CD14-positive monocyte (primary cell): ENCODE results near the gene XPO5. TPM values are rescaled to one million over a fixed set of nuclear protein-coding genes. Genes with fewer than 3 reads are reported as not detected.

Experiments
- DNase-seq, 3 donors: peaks; one replicate each; pipeline ENCODE4 v3.0.0-alpha.2; 2011 to 2022
- H2AFZ ChIP-seq: 2 replicates; pipeline ENCODE4 v1.6.0; 2012; ENCODE audit warnings: mild to moderate bottlenecking, low read depth, low read length, inconsistent platforms; ENCODE audit not compliant: insufficient read depth, poor library complexity, severe bottlenecking
- H3K27ac ChIP-seq, 2 donors: 1 replicate in 1 of 2; 2 replicates in 1 of 2; pipeline ENCODE4 v1.5.1; 2012 to 2013; ENCODE audit warnings: low read length in 2 of 2, control low read depth in 1 of 2, inconsistent platforms in 1 of 2, low read depth in 1 of 2, mild to moderate bottlenecking in 1 of 2
- H3K27me3 ChIP-seq, 2 donors: one replicate each; pipeline versions ENCODE4 v1.6.0 to v1.6.1; 2011 to 2013; ENCODE audit warnings: low read length in 2 of 2; ENCODE audit not compliant: control insufficient read depth in 2 of 2, insufficient read depth in 2 of 2
- H3K36me3 ChIP-seq, 2 donors: replicated peaks in 1 of 2; 1 replicate in 1 of 2; 2 replicates in 1 of 2; pipeline versions ENCODE4 v1.5.1 to v1.6.1; 2012 to 2013; ENCODE audit warnings: low read length in 2 of 2, control low read depth in 1 of 2, inconsistent platforms in 1 of 2, mild to moderate bottlenecking in 1 of 2; ENCODE audit not compliant: insufficient read depth in 2 of 2, control insufficient read depth in 1 of 2
- H3K4me1 ChIP-seq, 2 donors: 1 replicate in 1 of 2; 2 replicates in 1 of 2; pipeline versions ENCODE4 v1.5.1 to v1.6.1; 2012 to 2013; ENCODE audit warnings: low read length in 2 of 2, control low read depth in 1 of 2, inconsistent platforms in 1 of 2, mild to moderate bottlenecking in 1 of 2, moderate library complexity in 1 of 2; ENCODE audit not compliant: insufficient read depth in 2 of 2, control insufficient read depth in 1 of 2
- H3K4me2 ChIP-seq: replicated peaks from 2 replicates; pipeline ENCODE3; 2012; ENCODE audit warnings: low read length, moderate library complexity, mild to moderate bottlenecking; ENCODE audit not compliant: poor library complexity, severe bottlenecking; ENCODE audit errors: extremely low read depth
- H3K4me3 ChIP-seq, 3 experiments: fragments of 200-600 bp in 1 of 3; sonication (generic) in 1 of 3; replicated peaks in 1 of 3; 1 replicate in 2 of 3; 2 replicates in 1 of 3; pipeline ENCODE4 v1.5.1; 2011 to 2013; ENCODE audit warnings: low read length in 3 of 3, mild to moderate bottlenecking in 3 of 3, control low read depth in 2 of 3, low read depth in 2 of 3, inconsistent platforms in 1 of 3, moderate library complexity in 1 of 3
- H3K79me2 ChIP-seq: 2 replicates; pipeline ENCODE4 v1.6.0; 2012; ENCODE audit warnings: mild to moderate bottlenecking, control low read depth, inconsistent platforms, low read length, moderate library complexity; ENCODE audit not compliant: insufficient read depth
- H3K9ac ChIP-seq: 2 replicates; pipeline ENCODE4 v1.6.0; 2017; ENCODE audit warnings: low read length, mild to moderate bottlenecking; ENCODE audit not compliant: insufficient read depth, poor library complexity, severe bottlenecking
- H3K9me3 ChIP-seq, 2 donors: replicated peaks in 1 of 2; 1 replicate in 1 of 2; 2 replicates in 1 of 2; pipeline versions ENCODE4 v1.5.1 to v1.6.1; 2012 to 2013; ENCODE audit warnings: low read length in 2 of 2, control low read depth in 1 of 2; ENCODE audit not compliant: control insufficient read depth in 1 of 2, insufficient read depth in 1 of 2
- H4K20me1 ChIP-seq: 2 replicates; pipeline ENCODE4 v1.6.0; 2012; ENCODE audit warnings: mild to moderate bottlenecking, low read length, control low read depth, moderate library complexity; ENCODE audit not compliant: insufficient read depth
- H3K27ac Mint-ChIP-seq, 7 donors: one replicate each; pipeline ENCODE4 v1.8.0; 2020; ENCODE audit warnings: mild to moderate bottlenecking in 7 of 7, mixed read lengths in 7 of 7, moderate library complexity in 6 of 7, inconsistent platforms in 2 of 7
- H3K27me3 Mint-ChIP-seq, 3 donors: one replicate each; pipeline ENCODE4 v1.8.0; 2021 to 2022; ENCODE audit warnings: low read depth in 3 of 3, mild to moderate bottlenecking in 3 of 3, mixed read lengths in 3 of 3, moderate library complexity in 3 of 3, inconsistent platforms in 1 of 3
- H3K36me3 Mint-ChIP-seq, 2 donors: one replicate each; pipeline ENCODE4 v1.8.0; 2020; ENCODE audit warnings: mixed read lengths in 2 of 2, inconsistent platforms in 1 of 2, mild to moderate bottlenecking in 1 of 2
- H3K4me1 Mint-ChIP-seq: one replicate; pipeline ENCODE4 v1.8.0; 2020; ENCODE audit warnings: mild to moderate bottlenecking, mixed read lengths
- H3K4me3 Mint-ChIP-seq, 2 donors: one replicate each; pipeline ENCODE4 v1.8.0; 2020; ENCODE audit warnings: mild to moderate bottlenecking in 2 of 2, mixed read lengths in 2 of 2, moderate library complexity in 1 of 2
- H3K9me3 Mint-ChIP-seq, 7 donors: one replicate each; pipeline ENCODE4 v1.8.0; 2020 to 2022; ENCODE audit warnings: mixed read lengths in 7 of 7, mild to moderate bottlenecking in 6 of 7, moderate library complexity in 6 of 7, inconsistent platforms in 2 of 7
- CTCF ChIP-seq: fragments of 200-600 bp; IDR thresholded peaks from one replicate; pipeline ENCODE4 v1.8.0; 2022; ENCODE audit warnings: antibody characterized with exemption, mild to moderate bottlenecking
- WGBS: methylation state at CpG from one replicate; pipeline ENCODE4 v1.1.5; 2013; ENCODE audit warnings: missing lambda C conversion rate; ENCODE audit not compliant: insufficient coverage; 5-methylcytosine and 5-hydroxymethylcytosine counted together
- intact Hi-C, 2 donors: fragments of 100-400 bp; cut with micrococcal nuclease; formaldehyde crosslinking; loops; one replicate each; pipeline versions ENCODE4 v1.15.0 to v1.15.1; 2023
- polyA plus RNA-seq, 3 donors: library from polyadenylated mRNA; depleted of rRNA in 1 of 3; unstranded in 2 of 3; stranded (reverse) in 1 of 3; fragments of 300-500 nt in 2 of 3; fragments of >200 nt in 1 of 3; fragmentation: Illumina TruSeq in 2 of 3; gene quantifications; 1 replicate in 2 of 3; 2 replicates in 1 of 3; pipeline ENCODE4 v1.2.3, GENCODE V29; 2012 to 2021

The XPO5 gene
- polyA plus RNA-seq, 3 donors: 8.0 to 17.5 (median 13.8) TPM

GRCh38 chr6:43578748-43579147, 2.9 kb upstream of the XPO5 start:
- Mint-ChIP-seq H3K4me1 (peaks cover 29% of the 10 kb centered on the region), H3K27me3 (no peaks in the 10 kb centered on the region), H3K27ac (peak overlapping the region in 3 of 7 donors; percentile 51 to 74 (median 55)), H3K9me3 (no peaks in the 10 kb centered on the region), H3K4me3 (no peak overlapping the region), H3K36me3 (peaks cover 20 to 25% of the 10 kb centered on the region in 2 donors)
- Histone ChIP-seq H3K36me3 (peaks cover 19 to 24% of the 10 kb centered on the region in 2 donors), H3K27ac (no peak overlapping the region), H3K4me2 (no peak overlapping the region), H3K79me2 (peaks cover 53% of the 10 kb centered on the region), H3K4me1 (peaks cover 18 to 24% of the 10 kb centered on the region in 2 donors), H3K27me3 (no peaks in the 10 kb centered on the region), H2AFZ (no peak overlapping the region), H3K9ac (no peak overlapping the region), H3K4me3 (no peak overlapping the region), H4K20me1 (no peaks in the 10 kb centered on the region), H3K9me3 (no peaks in the 10 kb centered on the region)
- no peak for TF ChIP-seq CTCF
- DNase-seq: no peak
- WGBS: 100% methylated on average over 1 of the region's 3 CpGs
- intact Hi-C loops: loop anchor here in 1 of 2 donors (5.0 kb wide), 1 partner anchor 49 kb away; the partner anchor contains the start of gene GTPBP2

- Histone ChIP-seq H3K9me3 (no peaks in the 10 kb centered on the region), H3K4me1 (peaks cover 18 to 24% of the 10 kb centered on the region in 2 donors), H2AFZ (peak overlapping the region; percentile 99), H3K4me3 (peak overlapping the region; percentile 82 to 99 (median 88)), H3K27ac (peak overlapping the region; percentile 4 to 88), H4K20me1 (no peaks in the 10 kb centered on the region), H3K27me3 (no peaks in the 10 kb centered on the region), H3K4me2 (peak overlapping the region; percentile 83), H3K9ac (peak overlapping the region; percentile 72), H3K79me2 (peaks cover 53% of the 10 kb centered on the region), H3K36me3 (peaks cover 20 to 36% of the 10 kb centered on the region in 2 donors)
- WGBS: 0% methylated on average over 35 of the region's 38 CpGs
- no peak for TF ChIP-seq CTCF
- DNase-seq: no peak
- intact Hi-C loops: loop anchor here in 1 of 2 donors (5.0 kb wide), 1 partner anchor 52 kb away; the partner anchor contains the start of gene GTPBP2
- H3K27ac Mint-ChIP-seq: peak overlapping the region; percentile 12 to 88 (median 82)
- peak overlapping the region; percentile 98 to 99 for H3K4me3 Mint-ChIP-seq
- H3K27me3 Mint-ChIP-seq: no peaks in the 10 kb centered on the region
- H3K36me3 Mint-ChIP-seq: peaks cover 32 to 37% of the 10 kb centered on the region in 2 donors
- no peaks in the 10 kb centered on the region for H3K9me3 Mint-ChIP-seq
- H3K4me1 Mint-ChIP-seq: peaks cover 29% of the 10 kb centered on the region
These were observed 600 bp downstream of the XPO5 start for GRCh38 chr6:43575105-43575771.
